ENCODE results near the gene MRPL52. TPM values are rescaled to one million over a fixed set of nuclear protein-coding genes. Genes with fewer than 3 reads are reported as not detected.

The MRPL52 gene
- total and polyA plus RNA-seq, 2 of the 13 experiments (the other 11 are each of a cell fraction or from before 2014, with no cell fraction given) = 118 to 329 TPM

DNA sequence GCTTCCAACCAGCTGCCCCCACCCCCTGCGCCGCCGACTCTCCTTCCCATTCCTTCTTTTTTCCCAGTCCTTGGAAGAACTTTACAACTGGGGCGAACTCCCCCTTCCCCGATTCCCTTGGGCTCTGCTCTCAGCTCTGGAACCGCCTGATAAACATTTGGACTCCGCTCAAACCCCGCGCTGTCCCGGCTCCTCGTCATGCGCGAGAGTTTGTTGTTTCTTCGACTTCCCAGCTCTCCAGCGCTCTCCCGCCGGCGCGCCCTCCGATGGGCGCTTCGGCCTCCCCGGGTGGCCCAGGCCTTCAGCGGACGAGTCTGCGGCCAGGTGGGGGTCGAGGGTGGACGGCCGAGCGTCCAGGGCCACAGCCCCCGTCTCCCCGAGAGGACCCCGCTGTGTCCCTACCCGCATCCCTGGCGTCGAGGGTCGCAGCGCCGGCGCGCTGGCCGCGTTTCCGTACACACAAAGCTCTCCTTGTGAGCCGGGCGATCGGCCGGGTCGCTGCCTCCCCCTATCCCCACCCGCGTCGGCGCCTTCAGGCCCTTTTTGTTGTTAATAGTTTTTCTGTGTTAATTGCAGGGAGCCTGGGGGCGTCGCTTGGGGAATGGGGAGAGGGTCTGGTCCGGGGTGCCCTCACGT lies 7.5 kb downstream of the MRPL52 start (continued):
- TF ChIP-seq, protein P1, sequence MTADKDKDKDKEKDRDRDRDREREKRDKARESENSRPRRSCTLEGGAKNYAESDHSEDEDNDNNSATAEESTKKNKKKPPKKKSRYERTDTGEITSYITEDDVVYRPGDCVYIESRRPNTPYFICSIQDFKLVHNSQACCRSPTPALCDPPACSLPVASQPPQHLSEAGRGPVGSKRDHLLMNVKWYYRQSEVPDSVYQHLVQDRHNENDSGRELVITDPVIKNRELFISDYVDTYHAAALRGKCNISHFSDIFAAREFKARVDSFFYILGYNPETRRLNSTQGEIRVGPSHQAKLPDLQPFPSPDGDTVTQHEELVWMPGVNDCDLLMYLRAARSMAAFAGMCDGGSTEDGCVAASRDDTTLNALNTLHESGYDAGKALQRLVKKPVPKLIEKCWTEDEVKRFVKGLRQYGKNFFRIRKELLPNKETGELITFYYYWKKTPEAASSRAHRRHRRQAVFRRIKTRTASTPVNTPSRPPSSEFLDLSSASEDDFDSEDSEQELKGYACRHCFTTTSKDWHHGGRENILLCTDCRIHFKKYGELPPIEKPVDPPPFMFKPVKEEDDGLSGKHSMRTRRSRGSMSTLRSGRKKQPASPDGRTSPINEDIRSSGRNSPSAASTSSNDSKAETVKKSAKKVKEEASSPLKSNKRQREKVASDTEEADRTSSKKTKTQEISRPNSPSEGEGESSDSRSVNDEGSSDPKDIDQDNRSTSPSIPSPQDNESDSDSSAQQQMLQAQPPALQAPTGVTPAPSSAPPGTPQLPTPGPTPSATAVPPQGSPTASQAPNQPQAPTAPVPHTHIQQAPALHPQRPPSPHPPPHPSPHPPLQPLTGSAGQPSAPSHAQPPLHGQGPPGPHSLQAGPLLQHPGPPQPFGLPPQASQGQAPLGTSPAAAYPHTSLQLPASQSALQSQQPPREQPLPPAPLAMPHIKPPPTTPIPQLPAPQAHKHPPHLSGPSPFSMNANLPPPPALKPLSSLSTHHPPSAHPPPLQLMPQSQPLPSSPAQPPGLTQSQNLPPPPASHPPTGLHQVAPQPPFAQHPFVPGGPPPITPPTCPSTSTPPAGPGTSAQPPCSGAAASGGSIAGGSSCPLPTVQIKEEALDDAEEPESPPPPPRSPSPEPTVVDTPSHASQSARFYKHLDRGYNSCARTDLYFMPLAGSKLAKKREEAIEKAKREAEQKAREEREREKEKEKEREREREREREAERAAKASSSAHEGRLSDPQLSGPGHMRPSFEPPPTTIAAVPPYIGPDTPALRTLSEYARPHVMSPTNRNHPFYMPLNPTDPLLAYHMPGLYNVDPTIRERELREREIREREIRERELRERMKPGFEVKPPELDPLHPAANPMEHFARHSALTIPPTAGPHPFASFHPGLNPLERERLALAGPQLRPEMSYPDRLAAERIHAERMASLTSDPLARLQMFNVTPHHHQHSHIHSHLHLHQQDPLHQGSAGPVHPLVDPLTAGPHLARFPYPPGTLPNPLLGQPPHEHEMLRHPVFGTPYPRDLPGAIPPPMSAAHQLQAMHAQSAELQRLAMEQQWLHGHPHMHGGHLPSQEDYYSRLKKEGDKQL (CRISPR knock-in tag; IDR thresholded peaks at IDR 0.05; ENCODE audit: low read depth) = no peak
- TF ChIP-seq, protein P2, sequence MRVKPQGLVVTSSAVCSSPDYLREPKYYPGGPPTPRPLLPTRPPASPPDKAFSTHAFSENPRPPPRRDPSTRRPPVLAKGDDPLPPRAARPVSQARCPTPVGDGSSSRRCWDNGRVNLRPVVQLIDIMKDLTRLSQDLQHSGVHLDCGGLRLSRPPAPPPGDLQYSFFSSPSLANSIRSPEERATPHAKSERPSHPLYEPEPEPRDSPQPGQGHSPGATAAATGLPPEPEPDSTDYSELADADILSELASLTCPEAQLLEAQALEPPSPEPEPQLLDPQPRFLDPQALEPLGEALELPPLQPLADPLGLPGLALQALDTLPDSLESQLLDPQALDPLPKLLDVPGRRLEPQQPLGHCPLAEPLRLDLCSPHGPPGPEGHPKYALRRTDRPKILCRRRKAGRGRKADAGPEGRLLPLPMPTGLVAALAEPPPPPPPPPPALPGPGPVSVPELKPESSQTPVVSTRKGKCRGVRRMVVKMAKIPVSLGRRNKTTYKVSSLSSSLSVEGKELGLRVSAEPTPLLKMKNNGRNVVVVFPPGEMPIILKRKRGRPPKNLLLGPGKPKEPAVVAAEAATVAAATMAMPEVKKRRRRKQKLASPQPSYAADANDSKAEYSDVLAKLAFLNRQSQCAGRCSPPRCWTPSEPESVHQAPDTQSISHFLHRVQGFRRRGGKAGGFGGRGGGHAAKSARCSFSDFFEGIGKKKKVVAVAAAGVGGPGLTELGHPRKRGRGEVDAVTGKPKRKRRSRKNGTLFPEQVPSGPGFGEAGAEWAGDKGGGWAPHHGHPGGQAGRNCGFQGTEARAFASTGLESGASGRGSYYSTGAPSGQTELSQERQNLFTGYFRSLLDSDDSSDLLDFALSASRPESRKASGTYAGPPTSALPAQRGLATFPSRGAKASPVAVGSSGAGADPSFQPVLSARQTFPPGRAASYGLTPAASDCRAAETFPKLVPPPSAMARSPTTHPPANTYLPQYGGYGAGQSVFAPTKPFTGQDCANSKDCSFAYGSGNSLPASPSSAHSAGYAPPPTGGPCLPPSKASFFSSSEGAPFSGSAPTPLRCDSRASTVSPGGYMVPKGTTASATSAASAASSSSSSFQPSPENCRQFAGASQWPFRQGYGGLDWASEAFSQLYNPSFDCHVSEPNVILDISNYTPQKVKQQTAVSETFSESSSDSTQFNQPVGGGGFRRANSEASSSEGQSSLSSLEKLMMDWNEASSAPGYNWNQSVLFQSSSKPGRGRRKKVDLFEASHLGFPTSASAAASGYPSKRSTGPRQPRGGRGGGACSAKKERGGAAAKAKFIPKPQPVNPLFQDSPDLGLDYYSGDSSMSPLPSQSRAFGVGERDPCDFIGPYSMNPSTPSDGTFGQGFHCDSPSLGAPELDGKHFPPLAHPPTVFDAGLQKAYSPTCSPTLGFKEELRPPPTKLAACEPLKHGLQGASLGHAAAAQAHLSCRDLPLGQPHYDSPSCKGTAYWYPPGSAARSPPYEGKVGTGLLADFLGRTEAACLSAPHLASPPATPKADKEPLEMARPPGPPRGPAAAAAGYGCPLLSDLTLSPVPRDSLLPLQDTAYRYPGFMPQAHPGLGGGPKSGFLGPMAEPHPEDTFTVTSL (CRISPR knock-in tag; IDR thresholded peaks at IDR 0.05; ENCODE audit: borderline replicate concordance) = no peak
- TF ChIP-seq NR3C1 (CRISPR knock-in tag; IDR thresholded peaks at IDR 0.05) (peak; percentile 63; the same call in 1 of the 2 replicates), ZNF235 (CRISPR knock-in tag; IDR thresholded peaks at IDR 0.05; ENCODE audit: borderline replicate concordance) (no peak), SMC3 (IDR thresholded peaks at IDR 0.05; ENCODE audit: low read length) (no peak), ZSCAN20 (CRISPR knock-in tag; IDR thresholded peaks at IDR 0.05; ENCODE audit: borderline replicate concordance) (no peak; the same call in 1 of the 2 replicates), ZMYM2 (CRISPR knock-in tag; IDR thresholded peaks at IDR 0.05) (peak; percentile 83), RAD51 (IDR thresholded peaks at IDR 0.05; ENCODE audit: borderline replicate concordance) (no peak), RNF2 (conservative IDR thresholded peaks at IDR 0.05; ENCODE audit: low read depth) (peak; percentile 78; the same call in 1 of the 2 replicates), ZNF552 (CRISPR knock-in tag; IDR thresholded peaks at IDR 0.05; ENCODE audit: borderline replicate concordance) (0 out of 2 replicates have a peak, but pooled peaks have one; percentile 17), NAIF1 (CRISPR knock-in tag; IDR thresholded peaks at IDR 0.05; ENCODE audit: borderline replicate concordance) (no peak), ZNF672 (CRISPR knock-in tag; IDR thresholded peaks at IDR 0.05) (no peak), NR2F2 (IDR thresholded peaks at IDR 0.05; ENCODE audit: borderline replicate concordance, low read depth) (no peak; the same call in 1 of the 2 replicates), ZSCAN30 (CRISPR knock-in tag; IDR thresholded peaks at IDR 0.05) (no peak)
- TF ChIP-seq, protein P3, sequence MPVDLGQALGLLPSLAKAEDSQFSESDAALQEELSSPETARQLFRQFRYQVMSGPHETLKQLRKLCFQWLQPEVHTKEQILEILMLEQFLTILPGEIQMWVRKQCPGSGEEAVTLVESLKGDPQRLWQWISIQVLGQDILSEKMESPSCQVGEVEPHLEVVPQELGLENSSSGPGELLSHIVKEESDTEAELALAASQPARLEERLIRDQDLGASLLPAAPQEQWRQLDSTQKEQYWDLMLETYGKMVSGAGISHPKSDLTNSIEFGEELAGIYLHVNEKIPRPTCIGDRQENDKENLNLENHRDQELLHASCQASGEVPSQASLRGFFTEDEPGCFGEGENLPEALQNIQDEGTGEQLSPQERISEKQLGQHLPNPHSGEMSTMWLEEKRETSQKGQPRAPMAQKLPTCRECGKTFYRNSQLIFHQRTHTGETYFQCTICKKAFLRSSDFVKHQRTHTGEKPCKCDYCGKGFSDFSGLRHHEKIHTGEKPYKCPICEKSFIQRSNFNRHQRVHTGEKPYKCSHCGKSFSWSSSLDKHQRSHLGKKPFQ (CRISPR knock-in tag; IDR thresholded peaks at IDR 0.05; ENCODE audit: insufficient replicate concordance) = no peak
- TF ChIP-seq, protein P4, sequence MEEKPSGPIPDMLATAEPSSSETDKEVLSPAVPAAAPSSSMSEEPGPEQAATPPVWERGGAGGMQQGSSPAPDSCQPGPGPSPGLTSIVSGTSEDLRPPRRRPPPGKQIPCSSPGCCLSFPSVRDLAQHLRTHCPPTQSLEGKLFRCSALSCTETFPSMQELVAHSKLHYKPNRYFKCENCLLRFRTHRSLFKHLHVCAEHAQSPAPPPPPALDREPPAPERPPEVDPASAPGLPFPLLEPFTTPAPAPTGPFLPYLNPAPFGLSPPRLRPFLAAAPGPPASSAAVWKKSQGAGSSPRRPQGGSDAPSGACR (CRISPR knock-in tag; IDR thresholded peaks at IDR 0.05) = no peak; the same call in 1 of the 2 replicates

Measured in HepG2 (cell line).